ENCODE measurements around the gene TCF19. TPM values are rescaled to one million over a fixed set of nuclear protein-coding genes. Genes with fewer than 3 reads are reported as not detected.

The TCF19 gene
- total RNA-seq, 1 experiment from 2014 or later: 12.7 TPM

GRCh38 chr6:31125162-31125561 is 33.2 kb upstream of the TCF19 start:
- CTCF ChIA-PET: interaction anchor here (1.1 to 5.6 kb wide), 6 partner anchors 10 to 38 kb away, joined by 4 to 24 read pairs (median 7); partner anchors contain the start of genes PSORS1C1 and PSORS1C2
- Mint-ChIP-seq H3K27ac (no peak overlapping the region), H3K4me3 (no peak overlapping the region), H3K36me3 (no peaks in the 10 kb centered on the region), H3K9me3 (peaks cover 4% of the 10 kb centered on the region; the same call in 1 of the 2 replicates), H3K4me1 (peaks cover 37% of the 10 kb centered on the region), H3K27me3 (ENCODE audit: low read depth) (peaks cover 10% of the 10 kb centered on the region)
- peak; percentile 19; the same call in 1 of the 2 replicates for ATAC-seq
- POLR2A ChIA-PET: no interaction called here
- TF ChIP-seq ZBTB21 (CRISPR knock-in tag; IDR thresholded peaks at IDR 0.05; ENCODE audit: borderline replicate concordance): no peak
- TF ChIP-seq, protein P1, sequence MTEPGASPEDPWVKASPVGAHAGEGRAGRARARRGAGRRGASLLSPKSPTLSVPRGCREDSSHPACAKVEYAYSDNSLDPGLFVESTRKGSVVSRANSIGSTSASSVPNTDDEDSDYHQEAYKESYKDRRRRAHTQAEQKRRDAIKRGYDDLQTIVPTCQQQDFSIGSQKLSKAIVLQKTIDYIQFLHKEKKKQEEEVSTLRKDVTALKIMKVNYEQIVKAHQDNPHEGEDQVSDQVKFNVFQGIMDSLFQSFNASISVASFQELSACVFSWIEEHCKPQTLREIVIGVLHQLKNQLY (CRISPR knock-in tag; IDR thresholded peaks at IDR 0.05): no peak
- no peak for DNase-seq (ENCODE audit: low spot score)

GRCh38 chr6:31125586-31126363 is 32.6 kb upstream of the TCF19 start:
- Mint-ChIP-seq H3K4me1 (peaks cover 37% of the 10 kb centered on the region), H3K36me3 (no peaks in the 10 kb centered on the region), H3K27me3 (ENCODE audit: low read depth) (peaks cover 10% of the 10 kb centered on the region), H3K9me3 (peaks cover 4% of the 10 kb centered on the region; the same call in 1 of the 2 replicates), H3K4me3 (no peak overlapping the region), H3K27ac (no peak overlapping the region)
- DNase-seq (ENCODE audit: low spot score) (no peak), ATAC-seq (no peak)
- ChIA-PET POLR2A (interaction anchor here (0.6 kb wide), 1 partner anchor 34 kb away, joined by 3 read pairs; no protein-coding TSS in a partner anchor), CTCF (interaction anchor here (1.1 to 6.8 kb wide), 7 partner anchors 11 to 46 kb away, joined by 4 to 90 read pairs (median 9); partner anchors contain the start of genes C6orf15, PSORS1C1, PSORS1C2 and TCF19)
- TF ChIP-seq E2F1 (CRISPR knock-in tag; IDR thresholded peaks at IDR 0.05): no peak
- TF ChIP-seq, protein P1 (CRISPR knock-in tag; IDR thresholded peaks at IDR 0.05): no peak

DNA sequence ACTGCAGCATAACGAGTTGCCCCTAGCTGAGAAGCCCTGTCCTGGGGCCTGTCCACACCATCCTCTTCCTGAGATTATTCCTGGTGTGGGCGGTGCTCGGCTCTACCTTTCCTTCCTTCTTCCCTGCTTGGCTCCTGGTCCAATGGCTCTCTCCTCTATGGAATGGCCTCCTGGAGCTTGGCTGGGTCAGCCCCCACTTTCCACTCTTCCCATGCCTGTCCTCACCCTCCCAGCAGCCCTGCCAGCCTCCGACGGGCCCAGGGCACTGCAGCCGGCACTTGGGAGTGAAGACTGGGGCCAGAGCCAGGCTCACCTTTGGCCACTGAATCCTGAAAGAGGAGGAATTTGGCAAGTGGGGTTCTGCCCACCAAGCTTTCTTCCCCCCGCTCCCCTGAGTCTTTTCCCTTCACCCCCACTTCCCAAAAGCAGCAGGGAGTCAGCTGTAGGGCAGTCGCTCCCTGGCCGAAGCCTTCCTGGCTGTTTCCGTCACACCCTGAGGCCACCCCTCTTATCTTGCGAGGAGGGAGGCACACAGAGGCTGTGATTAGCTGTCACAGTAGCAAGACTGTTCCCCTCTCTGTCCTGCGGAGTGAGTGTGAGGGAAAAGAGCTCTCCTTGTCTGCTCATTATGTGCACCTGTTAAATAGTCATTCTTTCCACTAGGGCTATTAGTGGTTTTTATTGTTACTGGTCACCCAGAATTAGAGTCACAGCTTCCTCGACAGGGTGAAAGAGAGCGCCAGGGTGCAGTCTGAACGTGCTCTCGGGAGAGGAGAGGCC is 31.8 kb upstream of the TCF19 start:
- H3K27me3 Mint-ChIP-seq (ENCODE audit: low read depth): peaks cover 10% of the 10 kb centered on the region
- H3K4me3 Mint-ChIP-seq: no peak overlapping the region
- peaks cover 4% of the 10 kb centered on the region; the same call in 1 of the 2 replicates for H3K9me3 Mint-ChIP-seq
- CTCF ChIA-PET: interaction anchor here (0.5 to 6.8 kb wide), 12 partner anchors 10 to 272 kb away, joined by 3 to 90 read pairs (median 5); partner anchors contain the start of genes C6orf15, PSORS1C1 and TCF19
- DNase-seq (ENCODE audit: low spot score) (no peak), ATAC-seq (0 out of 2 replicates have a peak, but pooled peaks have one; percentile 12)
- H3K4me1 Mint-ChIP-seq: peaks cover 38% of the 10 kb centered on the region
- no peaks in the 10 kb centered on the region for H3K36me3 Mint-ChIP-seq
- POLR2A ChIA-PET: interaction anchor here (0.6 kb wide), 1 partner anchor 33 kb away, joined by 3 read pairs; no protein-coding TSS in a partner anchor
- H3K27ac Mint-ChIP-seq: no peak overlapping the region
- no peak for TF ChIP-seq IRF2 (CRISPR knock-in tag; IDR thresholded peaks at IDR 0.05; ENCODE audit: borderline replicate concordance, low read depth)
- TF ChIP-seq USF1 (CRISPR knock-in tag; IDR thresholded peaks at IDR 0.05): no peak
- no peak for TF ChIP-seq PRRX2 (CRISPR knock-in tag; IDR thresholded peaks at IDR 0.05)
- no peak for TF ChIP-seq ATF3 (CRISPR knock-in tag; conservative IDR thresholded peaks at IDR 0.05)
- no peak for TF ChIP-seq PRDM15 (CRISPR knock-in tag; IDR thresholded peaks at IDR 0.05)
- no peak for TF ChIP-seq ZNF121 (CRISPR knock-in tag; IDR thresholded peaks at IDR 0.05)
- TF ChIP-seq, protein P2, sequence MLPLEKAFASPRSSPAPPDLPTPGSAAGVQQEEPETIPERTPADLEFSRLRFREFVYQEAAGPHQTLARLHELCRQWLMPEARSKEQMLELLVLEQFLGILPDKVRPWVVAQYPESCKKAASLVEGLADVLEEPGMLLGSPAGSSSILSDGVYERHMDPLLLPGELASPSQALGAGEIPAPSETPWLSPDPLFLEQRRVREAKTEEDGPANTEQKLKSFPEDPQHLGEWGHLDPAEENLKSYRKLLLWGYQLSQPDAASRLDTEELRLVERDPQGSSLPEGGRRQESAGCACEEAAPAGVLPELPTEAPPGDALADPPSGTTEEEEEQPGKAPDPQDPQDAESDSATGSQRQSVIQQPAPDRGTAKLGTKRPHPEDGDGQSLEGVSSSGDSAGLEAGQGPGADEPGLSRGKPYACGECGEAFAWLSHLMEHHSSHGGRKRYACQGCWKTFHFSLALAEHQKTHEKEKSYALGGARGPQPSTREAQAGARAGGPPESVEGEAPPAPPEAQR (CRISPR knock-in tag; IDR thresholded peaks at IDR 0.05): no peak
- no peak for TF ChIP-seq ZNF396 (CRISPR knock-in tag; IDR thresholded peaks at IDR 0.05; ENCODE audit: borderline replicate concordance)
- TF ChIP-seq, protein P3, sequence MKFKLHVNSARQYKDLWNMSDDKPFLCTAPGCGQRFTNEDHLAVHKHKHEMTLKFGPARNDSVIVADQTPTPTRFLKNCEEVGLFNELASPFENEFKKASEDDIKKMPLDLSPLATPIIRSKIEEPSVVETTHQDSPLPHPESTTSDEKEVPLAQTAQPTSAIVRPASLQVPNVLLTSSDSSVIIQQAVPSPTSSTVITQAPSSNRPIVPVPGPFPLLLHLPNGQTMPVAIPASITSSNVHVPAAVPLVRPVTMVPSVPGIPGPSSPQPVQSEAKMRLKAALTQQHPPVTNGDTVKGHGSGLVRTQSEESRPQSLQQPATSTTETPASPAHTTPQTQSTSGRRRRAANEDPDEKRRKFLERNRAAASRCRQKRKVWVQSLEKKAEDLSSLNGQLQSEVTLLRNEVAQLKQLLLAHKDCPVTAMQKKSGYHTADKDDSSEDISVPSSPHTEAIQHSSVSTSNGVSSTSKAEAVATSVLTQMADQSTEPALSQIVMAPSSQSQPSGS (CRISPR knock-in tag; IDR thresholded peaks at IDR 0.05; ENCODE audit: borderline replicate concordance, low read depth): no peak
- TF ChIP-seq ZMAT4 (CRISPR knock-in tag; IDR thresholded peaks at IDR 0.05): no peak

Measured in WTC11 (cell line).